Liver (tissue), 3 donors: Measurements from ENCODE around the gene GPX7.

Source experiments
- ATF3 ChIP-seq: IDR thresholded peaks from 2 replicates; pipeline ENCODE4 v1.6.1; 2016; ENCODE audit warnings: antibody characterized with exemption
- CTCF ChIP-seq: fragments of 150-350 bp; IDR thresholded peaks from 2 replicates; pipeline ENCODE4 v1.5.1; 2017; ENCODE audit warnings: improper control_type of control experiment, low read depth, low read length; ENCODE audit not compliant: missing input control
- SP1 ChIP-seq: IDR thresholded peaks from 2 replicates; pipeline ENCODE4 v1.6.1; 2018; ENCODE audit warnings: antibody characterized with exemption, mild to moderate bottlenecking
- donor health status: healthy.
- donor health status: healthy.

GRCh38 chr1:52585474-52585873 is 16.7 kb upstream of the GPX7 start:
- TF ChIP-seq CTCF (no peak), SP1 (no peak), ATF3 (no peak)
